ENCODE measurements around the gene NUP210.
A peak's percentile ranks its signal among the peaks of the same experiment; 100 is the strongest.

Gene NUP210

GRCh38 chr3:13332158-13332557 lies 88.0 kb downstream of the NUP210 start:
- H3K27ac Mint-ChIP-seq: peak overlapping the region in 1 of 3 experiments; percentile 46
- peaks cover 13% of the 10 kb centered on the region for H3K27me3 Mint-ChIP-seq (ENCODE audit: low read depth)
- no peaks in the 10 kb centered on the region for H3K36me3 Mint-ChIP-seq (ENCODE audit: low read depth)
- no peaks in the 10 kb centered on the region for H3K9me3 Mint-ChIP-seq
- H3K4me1 Mint-ChIP-seq: peaks cover 10% of the 10 kb centered on the region
- no peak overlapping the region for H3K4me3 Mint-ChIP-seq
- TF ChIP-seq CTCF (IDR thresholded peaks at IDR 0.05; ENCODE audit: unreplicated experiment in 3 of 3): no peak

- H3K4me1 Mint-ChIP-seq: peaks cover 10% of the 10 kb centered on the region
- H3K36me3 Mint-ChIP-seq (ENCODE audit: low read depth): no peaks in the 10 kb centered on the region
- H3K27ac Mint-ChIP-seq: no peak overlapping the region
- H3K4me3 Mint-ChIP-seq: no peak overlapping the region
- TF ChIP-seq CTCF (IDR thresholded peaks at IDR 0.05; ENCODE audit: unreplicated experiment in 3 of 3): no peak
- no peaks in the 10 kb centered on the region for H3K9me3 Mint-ChIP-seq
- peaks cover 15% of the 10 kb centered on the region for H3K27me3 Mint-ChIP-seq (ENCODE audit: low read depth)
Measured at GRCh38 chr3:13329746-13330145, 90.4 kb downstream of the NUP210 start.

- no peaks in the 10 kb centered on the region for H3K36me3 Mint-ChIP-seq (ENCODE audit: low read depth)
- no peak for TF ChIP-seq CTCF (IDR thresholded peaks at IDR 0.05; ENCODE audit: unreplicated experiment in 3 of 3)
- no peak overlapping the region for H3K4me3 Mint-ChIP-seq
- H3K27ac Mint-ChIP-seq: no peak overlapping the region
- peaks cover 6% of the 10 kb centered on the region for H3K4me1 Mint-ChIP-seq
- H3K27me3 Mint-ChIP-seq (ENCODE audit: low read depth): peaks cover 6% of the 10 kb centered on the region
- no peaks in the 10 kb centered on the region for H3K9me3 Mint-ChIP-seq
Measured at GRCh38 chr3:13325892-13326443, 94.2 kb downstream of the NUP210 start.

- TF ChIP-seq CTCF (IDR thresholded peaks at IDR 0.05; ENCODE audit: unreplicated experiment in 3 of 3): no peak
- no peak overlapping the region for H3K4me3 Mint-ChIP-seq
- peaks cover 6% of the 10 kb centered on the region for H3K27me3 Mint-ChIP-seq (ENCODE audit: low read depth)
- no peaks in the 10 kb centered on the region for H3K36me3 Mint-ChIP-seq (ENCODE audit: low read depth)
- no peak overlapping the region for H3K27ac Mint-ChIP-seq
- peaks cover 6% of the 10 kb centered on the region for H3K4me1 Mint-ChIP-seq
- H3K9me3 Mint-ChIP-seq: no peaks in the 10 kb centered on the region
Measured at GRCh38 chr3:13324835-13325501, 95.2 kb downstream of the NUP210 start.

GRCh38 chr3:13323822-13324221 lies 96.3 kb downstream of the NUP210 start:
- Mint-ChIP-seq H3K9me3 (no peaks in the 10 kb centered on the region), H3K4me3 (no peak overlapping the region)

More at GRCh38 chr3:13323822-13324221, 96.3 kb downstream of the NUP210 start:
- H3K27me3 Mint-ChIP-seq (ENCODE audit: low read depth): peaks cover 6% of the 10 kb centered on the region
- no peak for TF ChIP-seq CTCF (IDR thresholded peaks at IDR 0.05; ENCODE audit: unreplicated experiment in 3 of 3)
- H3K27ac Mint-ChIP-seq: no peak overlapping the region
- H3K36me3 Mint-ChIP-seq (ENCODE audit: low read depth): no peaks in the 10 kb centered on the region
- peaks cover 6% of the 10 kb centered on the region for H3K4me1 Mint-ChIP-seq
